Neural progenitor cell (in vitro differentiated cells): Measurements from ENCODE around the gene OR4X1.
A peak's percentile ranks its signal among the peaks of the same experiment; 100 is the strongest.

Source experiments
- EZH2 ChIP-seq: fragments of 200-600 bp; sonication (generic); IDR thresholded peaks from 2 replicates; pipeline ENCODE4 v1.6.1; 2017; ENCODE audit warnings: antibody characterized with exemption, mild to moderate bottlenecking, moderate library complexity
- TF ChIP-seq, protein P1 (sequence below): fragments of 200-600 bp; sonication (generic); IDR thresholded peaks from 2 replicates; pipeline ENCODE4 v1.5.1; 2017; ENCODE audit warnings: antibody characterized with exemption, mild to moderate bottlenecking

DNA sequence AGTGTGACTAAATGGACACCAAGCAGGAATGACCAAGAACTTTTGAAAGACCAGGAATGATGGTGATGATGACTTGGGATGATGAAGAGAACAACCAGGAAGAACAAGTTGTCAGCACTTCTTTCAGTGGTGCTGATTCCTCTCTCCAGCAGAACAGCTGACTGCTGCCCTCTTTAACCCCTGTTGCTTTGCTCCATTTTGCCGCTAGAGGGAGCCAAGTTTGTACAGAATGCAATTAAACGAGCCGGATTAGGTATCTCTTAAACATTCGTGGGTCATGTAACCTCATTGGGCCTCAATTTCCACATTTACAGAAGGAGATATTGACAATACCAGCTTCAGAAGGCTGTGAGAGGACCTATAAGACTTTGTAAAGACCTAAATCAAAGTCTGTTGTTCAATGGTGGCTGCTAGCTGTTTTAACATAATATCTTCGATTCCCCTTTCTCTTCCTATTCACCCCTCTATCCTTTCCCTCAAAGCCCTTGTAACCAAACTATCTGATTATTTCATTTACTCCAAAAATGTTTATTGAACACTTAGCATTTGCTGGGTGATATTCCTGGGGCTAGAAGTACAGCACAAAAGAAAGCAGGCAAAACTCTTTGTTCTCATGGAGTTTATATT, 44.2 kb downstream of the OR4X1 start:
- TF ChIP-seq, protein P1, sequence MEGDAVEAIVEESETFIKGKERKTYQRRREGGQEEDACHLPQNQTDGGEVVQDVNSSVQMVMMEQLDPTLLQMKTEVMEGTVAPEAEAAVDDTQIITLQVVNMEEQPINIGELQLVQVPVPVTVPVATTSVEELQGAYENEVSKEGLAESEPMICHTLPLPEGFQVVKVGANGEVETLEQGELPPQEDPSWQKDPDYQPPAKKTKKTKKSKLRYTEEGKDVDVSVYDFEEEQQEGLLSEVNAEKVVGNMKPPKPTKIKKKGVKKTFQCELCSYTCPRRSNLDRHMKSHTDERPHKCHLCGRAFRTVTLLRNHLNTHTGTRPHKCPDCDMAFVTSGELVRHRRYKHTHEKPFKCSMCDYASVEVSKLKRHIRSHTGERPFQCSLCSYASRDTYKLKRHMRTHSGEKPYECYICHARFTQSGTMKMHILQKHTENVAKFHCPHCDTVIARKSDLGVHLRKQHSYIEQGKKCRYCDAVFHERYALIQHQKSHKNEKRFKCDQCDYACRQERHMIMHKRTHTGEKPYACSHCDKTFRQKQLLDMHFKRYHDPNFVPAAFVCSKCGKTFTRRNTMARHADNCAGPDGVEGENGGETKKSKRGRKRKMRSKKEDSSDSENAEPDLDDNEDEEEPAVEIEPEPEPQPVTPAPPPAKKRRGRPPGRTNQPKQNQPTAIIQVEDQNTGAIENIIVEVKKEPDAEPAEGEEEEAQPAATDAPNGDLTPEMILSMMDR: peak; percentile 69
- TF ChIP-seq EZH2: no peak
